Gastrocnemius medialis (tissue), 4 donors: ENCODE measurements around the gene CACNA2D3. TPM values are rescaled to one million over a fixed set of nuclear protein-coding genes. Genes with fewer than 3 reads are reported as not detected.

Experiments
- ATAC-seq, 2 donors: fragments of 150-250 bp; one replicate each; pipeline ENCODE4 v1.9.1; 2016
- DNase-seq, 2 donors: peaks; one replicate each; pipeline ENCODE4 v3.0.0-alpha.2; 2019
- H3K27ac ChIP-seq, 4 donors: fragments of 200-600 bp; sonication (generic); 1 replicate in 1 of 4; 2 replicates in 3 of 4; pipeline ENCODE4 v1.5.1; 2016 to 2018; ENCODE audit warnings: mild to moderate bottlenecking in 2 of 4, moderate library complexity in 1 of 4
- H3K27me3 ChIP-seq, 3 donors: fragments of 200-600 bp; sonication (generic) in 2 of 3; 1 replicate in 1 of 3; 2 replicates in 2 of 3; pipeline versions ENCODE4 v1.5.1 to v1.6.0; 2016 to 2019; ENCODE audit warnings: mild to moderate bottlenecking in 1 of 3, moderate library complexity in 1 of 3
- H3K36me3 ChIP-seq, 2 donors: fragments of 200-600 bp; sonication (generic) in 1 of 2; one replicate each; pipeline ENCODE4 v1.5.1; 2017 to 2018
- H3K4me1 ChIP-seq, 2 donors: fragments of 200-600 bp; sonication (generic) in 1 of 2; one replicate each; pipeline ENCODE4 v1.5.1; 2016 to 2017; ENCODE audit warnings: mild to moderate bottlenecking in 2 of 2
- H3K4me3 ChIP-seq, 4 donors: fragments of 200-600 bp; sonication (generic) in 3 of 4; 1 replicate in 1 of 4; 2 replicates in 3 of 4; pipeline ENCODE4 v1.5.1; 2016 to 2019; ENCODE audit warnings: mild to moderate bottlenecking in 2 of 4
- H3K9me3 ChIP-seq, 3 donors: fragments of 200-600 bp; sonication (generic) in 2 of 3; 1 replicate in 1 of 3; 2 replicates in 2 of 3; pipeline ENCODE4 v1.5.1; 2016 to 2019
- POLR2A ChIP-seq, 2 donors: fragments of 450-650 bp; IDR thresholded peaks; one replicate each; pipeline ENCODE4 v1.6.1; 2017; ENCODE audit warnings: antibody characterized with exemption in 2 of 2, mild to moderate bottlenecking in 2 of 2, moderate library complexity in 2 of 2
- in situ Hi-C, 4 donors: fragments of 200-750 bp; cut with MboI; loops; one replicate each; pipeline versions ENCODE4 v1.15.0 to v1.8.0; 2017; ENCODE audit warnings: low sequenced_read_pairs in 4 of 4
- intact Hi-C: fragments of 100-400 bp; cut with DNase I; formaldehyde crosslinking; loops from one replicate; pipeline ENCODE4 v1.15.1; 2023; ENCODE audit warnings: low total_unique reads
- total RNA-seq, 4 donors: library from RNA; depleted of rRNA; stranded (reverse); fragments of >200 nt; gene quantifications; one replicate each; pipeline versions ENCODE4 v1.1.0 to v1.2.3, GENCODE V29; 2016
- TF ChIP-seq, protein P1 (sequence below), 5 experiments: fragments of 450-650 bp in 3 of 5; fragments of 200-600 bp in 2 of 5; sonication (generic) in 2 of 5; IDR thresholded peaks in 4 of 5; conservative IDR thresholded peaks in 1 of 5; 1 replicate in 4 of 5; 2 replicates in 1 of 5; pipeline ENCODE4 v1.5.1; 2016 to 2019; ENCODE audit warnings: antibody characterized with exemption in 5 of 5, mild to moderate bottlenecking in 3 of 5, moderate library complexity in 3 of 5

Gene CACNA2D3
- total RNA-seq, 4 donors from 2014 or later, result 4.7 to 14.4 (median 7.1) TPM

DNA sequence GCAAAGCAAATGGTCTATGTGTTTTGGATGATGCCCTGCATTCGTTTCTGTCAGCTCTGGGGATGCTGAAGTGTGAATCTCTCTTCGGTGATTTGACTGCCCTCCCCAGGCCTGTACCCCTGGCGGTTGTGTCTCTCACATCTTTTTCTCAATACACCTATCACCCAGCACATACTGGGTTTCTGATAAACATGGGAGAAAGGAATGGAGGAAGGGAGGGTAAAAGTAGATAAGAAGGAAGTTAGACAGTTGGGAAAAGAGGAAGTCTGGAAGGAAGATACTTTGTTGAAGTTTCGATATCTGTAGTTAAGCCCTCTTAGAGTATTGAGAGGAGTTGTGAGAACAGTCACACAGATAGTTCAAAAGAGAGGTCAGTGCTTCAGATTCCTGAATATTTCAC, 841.3 kb downstream of the CACNA2D3 start:
- Histone ChIP-seq H3K4me1 (no peaks in the 10 kb centered on the region), H3K36me3 (no peaks in the 10 kb centered on the region), H3K4me3 (no peak overlapping the region), H3K27me3 (no peaks in the 10 kb centered on the region), H3K9me3 (no peaks in the 10 kb centered on the region), H3K27ac (no peak overlapping the region)
- no peak for TF ChIP-seq POLR2A (IDR thresholded peaks at IDR 0.05)
- TF ChIP-seq, protein P1, sequence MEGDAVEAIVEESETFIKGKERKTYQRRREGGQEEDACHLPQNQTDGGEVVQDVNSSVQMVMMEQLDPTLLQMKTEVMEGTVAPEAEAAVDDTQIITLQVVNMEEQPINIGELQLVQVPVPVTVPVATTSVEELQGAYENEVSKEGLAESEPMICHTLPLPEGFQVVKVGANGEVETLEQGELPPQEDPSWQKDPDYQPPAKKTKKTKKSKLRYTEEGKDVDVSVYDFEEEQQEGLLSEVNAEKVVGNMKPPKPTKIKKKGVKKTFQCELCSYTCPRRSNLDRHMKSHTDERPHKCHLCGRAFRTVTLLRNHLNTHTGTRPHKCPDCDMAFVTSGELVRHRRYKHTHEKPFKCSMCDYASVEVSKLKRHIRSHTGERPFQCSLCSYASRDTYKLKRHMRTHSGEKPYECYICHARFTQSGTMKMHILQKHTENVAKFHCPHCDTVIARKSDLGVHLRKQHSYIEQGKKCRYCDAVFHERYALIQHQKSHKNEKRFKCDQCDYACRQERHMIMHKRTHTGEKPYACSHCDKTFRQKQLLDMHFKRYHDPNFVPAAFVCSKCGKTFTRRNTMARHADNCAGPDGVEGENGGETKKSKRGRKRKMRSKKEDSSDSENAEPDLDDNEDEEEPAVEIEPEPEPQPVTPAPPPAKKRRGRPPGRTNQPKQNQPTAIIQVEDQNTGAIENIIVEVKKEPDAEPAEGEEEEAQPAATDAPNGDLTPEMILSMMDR (IDR thresholded peaks at IDR 0.05 in 4 of 5, conservative IDR thresholded peaks at IDR 0.05 in 1 of 5), result no peak
- DNase-seq, result no peak
- intact Hi-C loops (no loop called here), in situ Hi-C loops (loop anchor here in 1 of 4 donors (25.0 kb wide), 1 partner anchor 101 kb away; no protein-coding TSS in a partner anchor)
- ATAC-seq, result no peak

DNA sequence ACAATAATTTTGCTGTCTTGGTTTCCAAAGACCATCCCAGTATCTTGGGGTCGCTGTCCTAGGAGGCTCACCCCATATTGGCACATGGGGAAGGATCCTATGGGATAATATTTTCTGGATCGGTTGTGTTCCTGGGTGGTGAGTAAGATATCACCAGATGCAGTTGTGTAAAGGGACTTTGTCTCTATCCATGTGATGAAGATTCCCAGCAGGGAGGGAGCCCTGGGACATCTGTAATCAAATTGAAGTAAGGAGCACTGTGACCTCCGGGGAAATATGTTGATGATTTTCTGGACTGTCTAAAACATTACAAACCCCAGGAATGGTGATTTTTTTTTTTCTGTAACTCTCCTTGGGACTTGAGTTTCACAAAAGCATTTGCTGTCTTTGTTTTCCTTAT, 841.7 kb downstream of the CACNA2D3 start:
- TF ChIP-seq POLR2A (IDR thresholded peaks at IDR 0.05), result no peak
- TF ChIP-seq, protein P1 (IDR thresholded peaks at IDR 0.05 in 4 of 5, conservative IDR thresholded peaks at IDR 0.05 in 1 of 5), result no peak
- Histone ChIP-seq H3K27me3 (no peaks in the 10 kb centered on the region), H3K36me3 (no peaks in the 10 kb centered on the region), H3K4me1 (no peaks in the 10 kb centered on the region), H3K27ac (no peak overlapping the region), H3K4me3 (no peak overlapping the region), H3K9me3 (no peaks in the 10 kb centered on the region)
- in situ Hi-C loops (loop anchor here in 1 of 4 donors (25.0 kb wide), 1 partner anchor 102 kb away; no protein-coding TSS in a partner anchor), intact Hi-C loops (no loop called here)
- ATAC-seq (no peak), DNase-seq (no peak)

DNA sequence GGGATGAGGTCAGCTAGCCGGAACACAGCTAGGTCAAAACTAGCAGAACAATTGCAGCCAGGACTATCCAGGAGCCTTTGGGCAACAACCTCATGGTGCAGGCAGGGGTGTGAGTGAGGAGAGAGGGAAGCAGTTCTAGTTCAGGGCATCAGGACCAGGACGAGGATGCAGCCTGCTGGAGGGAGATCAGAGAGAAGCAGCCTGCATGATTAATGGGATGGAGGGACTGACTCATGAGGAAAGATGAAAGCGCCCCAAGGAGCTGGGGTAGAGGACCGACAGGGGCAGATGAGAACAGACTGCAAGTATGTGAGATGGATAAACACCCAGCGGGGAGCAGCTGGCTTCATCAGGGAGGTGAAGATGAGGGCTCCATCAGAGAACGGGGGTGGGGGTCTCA, 843.4 kb downstream of the CACNA2D3 start:
- no peak for ATAC-seq
- TF ChIP-seq, protein P1 (IDR thresholded peaks at IDR 0.05 in 4 of 5, conservative IDR thresholded peaks at IDR 0.05 in 1 of 5), result no peak
- no peak for TF ChIP-seq POLR2A (IDR thresholded peaks at IDR 0.05)
- intact Hi-C loops, result no loop called here

DNA sequence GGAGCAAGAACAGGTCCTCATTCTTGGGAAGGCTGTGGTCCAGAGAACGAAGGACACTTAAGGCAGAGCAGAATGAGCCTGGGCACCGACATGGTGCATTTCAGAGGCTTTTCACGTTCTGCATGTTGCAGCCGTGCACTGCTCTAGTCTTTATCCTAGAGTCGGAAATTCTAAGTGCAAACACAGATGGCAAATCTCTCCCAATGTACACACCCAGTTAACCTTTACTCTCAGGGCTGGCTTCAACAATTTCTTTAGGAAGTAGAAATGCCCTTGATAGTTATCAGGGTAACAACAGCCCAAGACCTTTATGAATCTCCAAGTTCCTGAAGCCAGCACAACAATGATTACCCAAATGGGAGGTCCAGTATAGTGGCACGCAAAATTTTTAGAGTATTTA, 844.6 kb downstream of the CACNA2D3 start:
- H3K27ac ChIP-seq, result no peak overlapping the region
- no peak for TF ChIP-seq POLR2A (IDR thresholded peaks at IDR 0.05)
- TF ChIP-seq, protein P1 (IDR thresholded peaks at IDR 0.05 in 4 of 5, conservative IDR thresholded peaks at IDR 0.05 in 1 of 5), result no peak
- intact Hi-C loops (no loop called here), in situ Hi-C loops (loop anchor here in 1 of 4 donors (25.0 kb wide), 1 partner anchor 105 kb away; no protein-coding TSS in a partner anchor)
- ATAC-seq (no peak), DNase-seq (no peak)
- H3K4me1 ChIP-seq, result no peaks in the 10 kb centered on the region
- no peaks in the 10 kb centered on the region for H3K9me3 ChIP-seq
- no peaks in the 10 kb centered on the region for H3K27me3 ChIP-seq
- no peaks in the 10 kb centered on the region for H3K36me3 ChIP-seq
- H3K4me3 ChIP-seq, result no peak overlapping the region

More for the DNA sequence above, 843.4 kb downstream of the CACNA2D3 start:
- no peak overlapping the region for H3K27ac ChIP-seq
- no peaks in the 10 kb centered on the region for H3K36me3 ChIP-seq
- no peak for DNase-seq
- in situ Hi-C loops, result loop anchor here in 1 of 4 donors (25.0 kb wide), 1 partner anchor 103 kb away; no protein-coding TSS in a partner anchor
- H3K4me1 ChIP-seq, result no peaks in the 10 kb centered on the region
- H3K4me3 ChIP-seq, result no peak overlapping the region
- H3K9me3 ChIP-seq, result no peaks in the 10 kb centered on the region
- H3K27me3 ChIP-seq, result no peaks in the 10 kb centered on the region

DNA sequence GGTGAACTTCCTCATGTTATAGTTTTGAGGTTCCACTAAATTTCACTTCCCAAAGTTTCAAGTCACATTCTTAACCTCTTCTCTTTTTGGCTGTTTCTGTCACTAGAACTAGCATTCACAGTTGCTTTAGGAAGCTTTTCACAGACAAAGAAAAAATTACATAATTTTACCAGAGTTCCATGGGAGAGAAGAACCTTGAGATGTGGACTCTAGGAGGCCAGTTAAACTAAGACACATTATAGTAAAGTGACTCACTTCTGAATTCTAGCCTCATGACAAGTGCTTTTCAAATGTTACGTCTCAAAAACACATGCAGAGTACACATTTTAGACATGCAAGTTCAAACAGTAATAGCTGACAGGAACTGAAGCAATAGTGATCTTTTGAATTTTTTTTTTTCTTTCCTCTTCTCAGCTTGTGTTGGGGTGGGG, 845.4 kb downstream of the CACNA2D3 start:
- no peak for ATAC-seq
- no peaks in the 10 kb centered on the region for H3K27me3 ChIP-seq
- no peak for DNase-seq
- intact Hi-C loops (no loop called here), in situ Hi-C loops (loop anchor here in 1 of 4 donors (25.0 kb wide), 1 partner anchor 105 kb away; no protein-coding TSS in a partner anchor)
- H3K36me3 ChIP-seq, result no peaks in the 10 kb centered on the region
- H3K4me3 ChIP-seq, result no peak overlapping the region
- no peaks in the 10 kb centered on the region for H3K9me3 ChIP-seq
- no peak for TF ChIP-seq POLR2A (IDR thresholded peaks at IDR 0.05)
- TF ChIP-seq, protein P1 (IDR thresholded peaks at IDR 0.05 in 4 of 5, conservative IDR thresholded peaks at IDR 0.05 in 1 of 5), result no peak
- H3K4me1 ChIP-seq, result no peaks in the 10 kb centered on the region
- no peak overlapping the region for H3K27ac ChIP-seq
